Hematopoietic multipotent progenitor cell treated with erythropoietin and hydrocortisone succinate and interleukin-3 and kit ligand, for 15 days (in vitro differentiated cells): ENCODE data around the gene RPLP2.

Source experiments
- DNase-seq: peaks from one replicate; pipeline ENCODE4 v3.0.0-alpha.2; 2015; ENCODE audit warnings: low spot score

RPLP2 gene

DNA sequence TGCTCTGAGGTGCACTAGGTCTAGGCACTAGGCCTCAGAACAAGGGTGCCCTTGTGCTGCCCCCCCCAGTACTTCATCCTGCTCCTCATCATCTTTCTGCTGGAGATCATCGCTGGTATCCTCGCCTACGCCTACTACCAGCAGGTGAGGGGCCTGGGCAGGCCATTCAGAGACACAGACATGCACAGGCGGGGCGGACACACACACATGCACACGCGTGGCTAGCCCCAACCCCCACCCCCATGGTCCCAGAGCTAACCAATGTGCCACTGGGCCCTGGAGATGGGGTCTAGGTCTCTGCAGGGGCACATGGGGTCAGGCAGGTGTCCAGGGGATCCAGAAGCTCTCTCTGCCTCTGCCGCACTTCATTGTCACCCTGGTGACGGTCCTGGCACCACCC is 26.9 kb downstream of the RPLP2 start:
- DNase-seq, result no peak

DNA sequence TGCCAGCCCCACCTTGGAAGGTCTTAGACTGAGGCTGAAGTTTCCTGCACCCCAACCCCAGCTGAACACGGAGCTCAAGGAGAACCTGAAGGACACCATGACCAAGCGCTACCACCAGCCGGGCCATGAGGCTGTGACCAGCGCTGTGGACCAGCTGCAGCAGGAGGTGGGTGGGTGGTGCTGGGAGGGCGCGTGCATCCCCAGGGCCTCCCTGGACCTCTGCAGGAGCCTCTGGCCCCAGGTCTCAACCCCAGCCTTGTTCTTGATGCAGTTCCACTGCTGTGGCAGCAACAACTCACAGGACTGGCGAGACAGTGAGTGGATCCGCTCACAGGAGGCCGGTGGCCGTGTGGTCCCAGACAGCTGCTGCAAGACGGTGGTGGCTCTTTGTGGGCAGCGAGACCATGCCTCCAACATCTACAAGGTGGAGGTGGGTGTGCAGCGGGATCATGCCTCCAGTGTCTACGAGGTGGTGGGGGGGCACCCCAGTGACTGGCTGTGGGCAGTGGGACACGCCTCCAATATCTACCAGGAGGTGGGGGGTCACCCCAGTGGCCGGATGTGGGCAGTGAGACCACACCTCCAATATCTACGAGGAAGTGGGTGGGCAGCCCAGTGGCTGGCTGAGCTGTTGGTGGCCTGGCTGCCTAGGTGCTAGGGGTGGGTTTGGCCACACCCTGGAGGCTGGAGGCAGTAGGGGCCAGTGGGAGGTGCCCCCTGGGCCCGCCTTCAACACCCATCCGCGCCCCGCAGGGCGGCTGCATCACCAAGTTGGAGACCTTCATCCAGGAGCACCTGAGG is 27.6 kb downstream of the RPLP2 start:
- DNase-seq, result no peak

DNA sequence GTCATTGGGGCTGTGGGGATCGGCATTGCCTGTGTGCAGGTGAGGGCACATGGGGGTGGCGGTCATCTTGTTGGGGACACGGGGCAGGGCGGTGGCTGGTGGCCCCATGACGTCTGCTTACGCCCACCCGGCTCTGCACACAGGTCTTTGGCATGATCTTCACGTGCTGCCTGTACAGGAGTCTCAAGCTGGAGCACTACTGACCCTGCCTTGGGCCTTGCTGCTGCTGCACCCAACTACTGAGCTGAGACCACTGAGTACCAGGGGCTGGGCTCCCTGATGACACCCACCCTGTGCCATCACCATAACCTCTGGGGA is 28.2 kb downstream of the RPLP2 start:
- no peak for DNase-seq

DNA sequence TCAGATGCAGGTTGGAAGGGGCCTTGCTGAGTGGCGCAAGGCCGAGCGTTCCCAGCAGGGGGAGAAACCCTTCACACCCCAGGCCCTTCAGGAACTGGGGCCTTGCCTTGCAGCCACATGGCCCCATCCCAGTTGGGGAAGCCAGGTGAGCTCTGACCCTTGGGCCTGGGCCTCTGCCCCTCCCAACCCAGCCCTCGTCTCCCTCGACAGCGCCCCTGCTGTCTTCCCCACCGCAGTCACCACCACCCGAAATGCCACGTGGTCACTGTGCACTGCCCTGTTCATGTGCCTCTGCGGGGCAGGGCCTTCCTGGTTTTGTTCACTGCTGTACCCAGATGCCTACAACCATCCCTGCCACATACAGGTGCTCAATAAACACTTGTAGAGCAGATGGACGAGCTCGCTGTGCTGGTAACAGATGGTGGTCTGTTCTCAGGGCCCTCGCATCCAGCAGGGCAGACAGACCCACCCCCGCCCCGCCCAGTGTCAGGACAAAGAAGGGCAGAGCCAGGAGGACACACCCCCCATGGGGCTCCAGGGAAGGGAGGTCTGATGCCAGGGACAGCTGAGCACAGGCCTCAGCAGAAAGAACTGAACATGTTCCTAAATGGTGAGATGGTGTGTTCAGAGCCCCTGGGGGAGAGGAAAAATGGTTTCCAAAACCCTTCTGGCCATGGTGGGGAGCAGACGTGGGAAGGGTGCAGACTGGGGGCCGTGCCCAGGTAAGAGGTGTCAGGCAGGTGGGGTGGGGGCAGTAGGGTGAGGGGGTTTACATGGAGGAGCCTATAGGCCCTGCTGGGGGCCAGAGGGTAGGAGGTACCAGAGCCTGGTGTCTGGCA is 28.9 kb downstream of the RPLP2 start:
- no peak for DNase-seq

DNA sequence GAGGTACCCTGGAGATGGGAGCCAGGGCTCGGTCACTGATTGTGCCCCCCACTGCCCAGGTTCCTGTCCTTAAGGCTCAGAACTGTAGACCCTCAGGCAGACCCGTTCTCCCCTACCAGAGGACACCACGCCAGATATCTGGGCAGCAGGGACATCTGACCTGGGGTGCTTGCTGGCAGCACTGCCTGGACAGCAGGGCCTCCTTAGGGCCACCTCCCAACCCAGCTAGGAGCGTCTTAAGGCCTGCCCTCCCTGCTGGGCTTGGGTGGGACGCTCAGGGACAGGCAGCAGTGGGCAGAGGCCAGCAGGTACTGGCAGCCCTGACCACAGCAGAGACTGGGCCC is 29.5 kb downstream of the RPLP2 start:
- DNase-seq, result no peak

DNA sequence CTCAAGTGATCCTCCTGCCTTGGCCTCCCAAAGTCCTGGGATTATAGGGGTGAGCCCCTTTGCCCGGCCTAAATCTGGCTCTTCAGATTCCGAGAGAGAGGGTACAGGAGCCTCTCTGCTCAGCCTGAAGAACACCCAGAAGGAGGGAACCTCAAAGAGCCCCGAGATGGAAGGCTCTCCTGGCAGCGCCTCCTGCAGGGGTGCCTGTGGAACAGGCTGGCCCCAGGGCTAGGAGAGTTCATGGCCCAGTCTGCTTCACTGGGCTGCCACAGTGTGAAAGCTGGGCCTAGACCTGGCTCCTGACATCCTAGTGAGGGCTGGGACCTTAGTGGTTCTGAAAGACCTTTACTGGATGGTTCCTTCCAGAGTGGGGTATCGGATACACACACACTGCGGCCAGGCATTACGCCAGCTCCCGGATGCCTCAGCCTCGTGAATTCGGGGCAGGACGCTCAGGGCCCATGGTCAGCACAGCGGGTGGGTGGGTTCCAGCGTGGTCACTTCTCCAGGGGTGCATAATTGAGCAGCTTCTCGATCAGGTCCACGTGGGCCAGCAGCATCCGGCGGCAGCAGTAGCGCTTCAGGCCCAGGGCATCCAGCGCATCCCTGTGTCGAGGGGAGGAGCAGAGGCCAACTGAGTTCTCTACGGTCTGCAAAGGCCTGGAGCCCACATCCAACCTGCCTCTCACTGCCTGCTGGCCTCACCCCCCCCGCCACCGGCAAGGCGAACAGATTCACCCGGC is 30.3 kb downstream of the RPLP2 start:
- no peak for DNase-seq

DNA sequence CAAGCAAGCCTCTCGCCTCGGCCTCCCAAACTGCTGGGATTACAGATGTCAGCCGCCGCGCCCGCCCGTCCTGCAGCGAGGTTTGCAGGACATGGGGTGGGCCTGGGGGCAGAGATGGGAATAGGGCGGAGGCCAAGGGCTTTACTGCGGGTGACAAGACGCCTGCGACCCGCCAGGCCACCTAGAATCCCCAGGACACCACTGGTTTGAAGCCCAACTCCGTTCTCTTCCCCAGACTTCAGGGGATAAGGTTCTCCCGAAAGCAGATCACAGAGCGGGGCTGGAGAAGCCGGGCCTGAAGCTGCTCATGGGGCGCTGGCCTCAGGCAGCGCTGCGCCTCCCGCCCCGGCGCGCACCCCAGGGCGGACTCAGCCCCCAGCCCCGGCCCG is 32.2 kb downstream of the RPLP2 start:
- no peak for DNase-seq

DNA sequence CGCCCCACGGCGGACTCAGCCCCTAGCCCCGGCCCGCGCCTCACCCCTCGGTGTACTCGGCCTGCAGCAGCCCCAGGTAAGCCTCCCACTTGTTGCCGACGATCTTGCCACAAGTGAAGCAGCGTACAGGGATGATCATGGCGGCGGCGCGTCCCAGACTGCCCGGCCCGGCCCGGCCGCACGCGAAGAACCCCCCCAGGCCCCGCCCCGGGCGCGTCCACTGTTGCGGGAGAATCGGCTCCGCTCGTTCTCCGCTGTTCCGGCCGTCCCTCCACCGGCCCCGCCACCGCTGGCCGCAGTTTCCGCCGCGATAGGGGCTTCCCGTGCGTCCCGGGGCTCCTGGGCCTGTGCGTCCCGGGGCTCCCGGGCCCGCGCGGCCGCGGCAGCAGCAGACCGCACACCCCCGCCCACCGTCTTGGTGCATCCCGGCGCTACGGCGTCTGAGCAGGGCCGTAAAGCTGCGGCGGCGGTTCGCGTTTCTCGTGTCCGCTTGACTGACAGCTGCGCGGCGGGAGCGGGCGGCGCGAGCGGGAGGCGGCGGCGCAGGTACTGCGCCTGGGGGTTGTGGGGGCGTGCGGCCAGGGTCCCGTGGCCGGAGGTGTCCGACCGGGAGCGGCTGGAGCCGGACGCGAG is 32.7 kb downstream of the RPLP2 start, which contains the start of the genes POLR2L and TSPAN4:
TSS of gene POLR2L (minus strand) at position 160 of the 633 bp plus-strand sequence. CDS start at position 139, 21 bp downstream.
TSS of gene TSPAN4 (plus strand) at position 483 of the 633 bp plus-strand sequence. CDS start 7,453 bp downstream, outside the sequence.
- peak; percentile 90 for DNase-seq

DNA sequence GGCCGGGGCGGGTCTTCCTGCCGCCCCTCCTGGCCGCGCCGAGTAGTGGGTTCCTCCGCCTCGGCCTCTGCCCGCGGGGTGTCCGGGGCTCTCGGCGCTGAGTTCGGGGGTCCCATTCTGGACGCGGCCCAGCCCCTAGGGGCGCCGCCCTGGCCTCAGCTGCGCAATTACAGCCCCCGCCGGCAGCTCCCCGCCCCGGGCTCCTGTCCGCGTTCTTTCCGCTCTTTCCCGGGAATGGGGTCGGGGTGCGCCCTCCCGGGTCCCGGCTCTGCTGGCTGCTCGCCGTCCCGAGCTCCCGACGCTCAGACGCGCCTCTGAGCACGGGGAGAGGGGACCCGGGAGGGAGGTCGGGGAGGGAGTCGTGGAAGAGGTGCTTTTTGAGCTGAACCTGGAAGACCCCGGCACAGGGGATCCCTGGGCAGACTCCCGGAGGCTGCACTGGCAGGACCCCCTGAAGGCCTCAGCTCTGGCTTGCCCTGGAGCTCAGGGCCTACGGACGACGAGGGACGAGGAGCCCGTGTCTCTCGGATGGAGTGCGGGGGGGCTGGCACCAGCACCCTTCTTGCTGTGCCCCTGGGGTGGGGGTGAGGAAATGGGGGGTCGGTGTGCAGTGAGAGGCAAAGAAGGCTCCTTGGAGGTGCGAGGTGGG is 33.4 kb downstream of the RPLP2 start:
- DNase-seq, result no peak

DNA sequence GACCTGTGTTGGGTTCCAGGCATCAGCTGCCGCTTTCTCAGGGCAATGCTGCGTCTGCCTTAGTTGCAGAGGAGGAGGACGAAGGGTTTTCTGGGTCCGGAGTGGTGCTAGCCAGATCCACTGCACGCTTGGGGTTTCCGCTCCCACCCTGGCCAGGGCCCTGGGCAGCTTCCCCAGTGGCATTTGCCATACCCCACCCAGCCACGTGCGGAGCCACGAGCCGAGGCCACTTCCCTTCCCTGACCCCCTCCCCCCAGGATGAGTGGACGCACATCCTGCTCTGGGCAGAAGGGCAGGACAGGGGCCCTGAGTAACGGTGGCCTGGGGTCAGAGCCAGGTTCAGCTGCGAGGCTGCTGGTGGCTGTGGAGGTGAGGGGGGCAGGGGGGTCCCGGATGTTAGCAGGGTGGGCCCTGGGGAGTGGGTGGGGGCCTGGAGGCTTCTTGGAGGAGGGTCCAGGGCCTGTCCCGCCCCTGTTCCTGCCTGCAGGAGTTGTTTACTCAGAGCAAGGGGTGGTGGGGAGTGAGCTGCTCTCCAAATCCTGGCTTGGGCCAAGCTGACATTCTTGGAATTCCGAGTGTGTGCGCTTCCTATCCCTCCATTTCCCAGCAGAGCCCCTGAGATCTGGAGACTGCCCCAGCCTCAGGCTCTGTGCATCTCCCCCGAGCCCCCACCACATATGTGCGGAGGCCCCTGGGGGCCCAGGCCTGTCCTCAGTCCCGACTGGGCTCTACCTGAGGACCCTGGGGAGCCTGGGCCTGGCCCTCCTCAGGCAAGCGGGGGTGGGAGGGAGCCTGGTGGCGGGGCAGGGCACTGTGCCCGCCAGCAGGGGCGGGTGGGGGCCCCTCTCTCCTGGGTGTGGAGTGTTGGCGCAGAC is 34.3 kb downstream of the RPLP2 start:
- no peak for DNase-seq

DNA sequence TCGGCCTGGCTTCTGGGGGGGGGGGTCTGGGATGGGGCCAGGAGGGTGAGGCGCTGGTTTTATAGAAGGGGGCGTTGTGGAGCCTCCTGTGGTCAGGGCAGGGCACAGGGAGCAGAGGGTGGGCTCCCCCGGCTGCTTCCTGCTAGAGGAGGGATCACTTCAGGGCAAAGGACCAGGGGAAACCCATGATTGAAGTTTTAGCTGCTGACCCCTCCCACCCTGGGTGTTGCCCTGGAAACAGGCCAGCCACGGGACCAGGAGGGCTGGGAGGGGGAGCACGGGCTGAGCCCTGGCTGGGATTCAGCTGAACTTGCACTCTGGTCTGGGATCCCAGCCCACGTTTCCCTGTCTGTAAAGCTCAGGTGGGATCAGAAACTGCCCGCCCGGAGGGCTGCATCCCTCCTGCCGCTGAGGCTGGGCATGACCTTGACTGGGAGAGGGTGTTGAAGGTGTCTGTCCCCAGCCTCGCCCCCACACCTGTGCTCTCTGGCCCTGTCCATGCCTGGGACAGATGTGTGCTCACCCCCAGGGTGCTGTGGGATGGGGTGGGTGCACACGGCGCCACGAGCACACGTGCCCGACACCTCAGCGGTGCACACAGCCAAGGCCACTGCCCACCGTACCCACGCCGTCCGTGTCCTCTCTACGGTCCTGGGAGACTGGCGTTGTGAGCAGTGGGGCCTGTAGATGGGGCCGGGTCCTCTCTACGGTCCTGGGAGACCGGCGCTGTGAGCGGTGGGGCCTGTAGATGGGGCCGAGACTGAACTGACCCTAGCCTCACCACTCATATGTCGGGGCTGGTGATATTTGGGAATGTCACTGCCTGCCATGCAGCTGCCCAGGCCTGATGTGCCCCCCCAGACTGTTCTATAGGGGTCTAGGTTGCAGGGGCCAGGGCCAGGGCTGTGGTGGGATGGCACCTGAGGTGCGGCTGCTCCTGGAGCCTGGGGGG is 35.2 kb downstream of the RPLP2 start:
- DNase-seq, result peak; percentile 54

DNA sequence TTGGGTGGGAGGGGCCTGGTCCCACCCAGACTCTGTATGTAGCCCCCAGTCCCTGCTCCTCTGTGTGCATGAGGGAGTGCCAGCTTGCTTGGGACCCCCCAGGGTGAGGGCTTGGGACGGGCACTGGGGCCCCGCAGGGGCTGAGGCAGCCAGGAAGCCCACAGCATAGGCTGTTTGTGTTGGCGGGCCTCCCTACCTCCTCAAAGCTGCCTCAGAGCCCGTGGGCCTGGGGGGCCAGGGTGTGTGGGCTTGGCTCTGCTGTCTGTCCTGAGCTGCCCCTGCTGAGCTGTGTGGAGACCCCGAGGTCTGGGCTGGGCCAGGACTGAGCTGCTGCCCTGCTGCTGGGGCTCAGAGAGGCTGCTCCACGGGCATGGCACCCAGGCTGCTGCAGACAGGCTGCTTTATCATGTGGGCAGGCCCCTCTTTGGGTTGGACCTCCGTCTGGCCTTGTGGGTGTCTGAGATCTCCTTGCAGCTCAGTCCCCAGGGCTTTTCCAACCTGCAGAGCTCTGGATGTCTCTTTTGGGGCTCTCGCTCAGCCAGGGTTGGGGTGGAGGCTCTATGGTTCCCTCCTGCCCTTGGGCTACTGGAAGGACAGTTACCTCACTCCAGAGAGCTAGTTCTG is 36.2 kb downstream of the RPLP2 start:
- DNase-seq, result peak; percentile 48

DNA sequence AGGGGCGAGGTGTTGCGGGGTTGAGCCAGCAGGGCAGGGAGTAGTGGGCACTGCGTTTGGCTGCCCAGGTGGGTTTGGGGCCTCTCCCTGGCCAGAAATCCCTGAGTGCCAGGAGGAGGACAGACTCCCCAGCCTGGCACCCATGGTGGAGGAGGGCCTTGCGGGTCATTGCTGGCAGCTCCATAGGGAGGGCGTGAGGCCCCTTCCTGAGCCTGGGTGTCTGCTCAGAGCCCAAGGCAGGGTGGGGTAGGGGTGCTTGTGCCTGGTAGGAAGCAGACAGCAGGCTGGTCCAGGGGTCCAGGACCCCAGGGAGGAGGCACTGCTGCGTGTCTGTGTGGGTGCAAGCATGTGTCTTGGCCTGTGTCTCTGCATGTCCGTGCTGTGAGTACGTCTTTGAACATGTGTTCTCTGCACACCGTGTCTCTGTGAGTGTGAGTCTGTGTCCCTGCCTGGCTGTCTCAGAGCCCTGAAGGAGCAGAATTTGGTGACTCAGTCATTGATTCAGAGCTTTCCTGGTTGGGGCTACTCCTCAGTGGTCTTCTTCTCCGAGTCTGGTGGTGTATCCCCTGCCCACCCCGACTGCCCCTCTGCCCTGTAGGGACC is 36.8 kb downstream of the RPLP2 start:
- DNase-seq, result no peak

DNA sequence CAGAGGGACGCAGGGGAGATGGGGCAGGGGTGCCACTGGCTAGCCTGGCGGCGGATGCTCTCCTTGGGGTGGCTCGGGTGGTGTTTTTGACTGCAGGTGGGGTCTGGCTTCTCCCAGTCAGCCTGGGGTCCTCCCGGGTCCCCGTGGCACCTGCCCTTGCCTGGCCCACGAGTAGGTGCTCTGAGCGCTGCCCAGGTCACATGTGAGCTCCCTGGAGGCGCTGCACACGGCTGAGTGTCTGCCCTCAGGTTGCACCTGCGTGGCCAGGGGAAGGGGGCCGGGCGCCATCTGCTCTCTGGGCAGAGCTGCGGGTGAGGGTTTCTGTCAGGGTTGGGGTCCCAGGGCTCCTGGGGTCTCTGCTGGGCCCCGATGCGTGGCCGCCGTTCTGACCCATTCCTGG is 38.1 kb downstream of the RPLP2 start:
- DNase-seq, result no peak

DNA sequence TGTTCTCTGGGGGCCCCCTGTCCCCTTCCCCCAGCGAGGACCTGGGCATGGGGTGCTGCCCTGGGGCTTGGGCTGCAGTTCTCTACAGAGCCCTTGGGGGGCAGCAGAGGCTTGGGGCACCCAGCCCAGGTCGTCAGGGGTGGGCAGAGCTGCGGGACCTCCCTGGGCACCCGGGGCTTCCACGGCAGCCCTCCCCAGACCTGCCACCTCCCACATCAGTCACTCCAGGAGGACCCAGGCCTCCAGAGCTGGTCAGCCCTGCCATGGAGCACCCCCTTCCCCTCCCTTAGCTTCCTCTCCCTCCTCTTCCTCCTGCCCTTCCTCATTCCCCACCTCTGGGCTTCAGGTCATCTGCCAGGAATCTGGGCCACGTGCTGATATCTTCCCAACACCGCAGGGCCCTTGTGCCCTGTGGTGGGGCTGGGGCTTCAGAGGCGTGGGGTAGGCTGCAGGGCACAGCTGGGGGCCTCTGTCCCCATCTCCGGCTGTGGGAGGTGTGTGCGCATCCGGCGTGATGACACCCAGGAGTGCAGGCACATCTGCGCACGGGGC is 38.7 kb downstream of the RPLP2 start:
- DNase-seq, result peak; percentile 69

DNA sequence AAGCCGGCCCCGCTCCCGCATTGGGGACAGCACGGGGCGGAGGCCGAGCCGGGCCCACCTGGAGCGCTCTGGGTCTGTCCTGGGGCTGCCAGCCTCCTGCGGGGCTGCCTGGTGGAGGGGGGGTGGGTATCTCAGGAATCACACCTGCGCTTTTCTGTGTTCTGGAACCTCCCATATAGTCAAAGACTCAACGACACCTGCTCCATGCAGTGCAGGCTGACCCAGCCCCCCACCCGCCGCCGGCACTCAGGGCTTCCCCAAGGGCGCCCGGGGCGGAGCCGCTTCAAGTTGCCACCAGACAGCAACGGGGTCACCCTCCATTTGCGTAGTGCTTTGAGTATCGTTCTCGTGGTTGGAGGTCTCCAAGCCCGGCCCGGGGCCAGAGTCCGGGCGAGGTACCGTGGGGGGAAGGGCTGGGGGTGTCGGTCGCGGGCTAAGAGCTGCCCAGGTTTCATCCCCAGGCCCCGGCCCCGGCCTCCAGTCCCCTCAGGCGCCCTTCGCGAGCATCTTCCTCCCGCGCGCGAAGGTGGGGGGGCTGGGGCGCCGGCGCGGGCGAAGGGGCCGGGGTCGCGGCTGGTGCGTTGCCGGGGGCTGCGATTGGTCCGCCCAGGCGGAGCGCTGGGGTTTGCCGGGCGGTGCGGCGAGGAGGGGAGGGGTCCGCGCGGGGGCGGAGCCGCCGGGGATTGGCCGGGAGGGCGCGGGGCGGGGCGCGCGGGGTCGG is 39.5 kb downstream of the RPLP2 start:
- no peak for DNase-seq

DNA sequence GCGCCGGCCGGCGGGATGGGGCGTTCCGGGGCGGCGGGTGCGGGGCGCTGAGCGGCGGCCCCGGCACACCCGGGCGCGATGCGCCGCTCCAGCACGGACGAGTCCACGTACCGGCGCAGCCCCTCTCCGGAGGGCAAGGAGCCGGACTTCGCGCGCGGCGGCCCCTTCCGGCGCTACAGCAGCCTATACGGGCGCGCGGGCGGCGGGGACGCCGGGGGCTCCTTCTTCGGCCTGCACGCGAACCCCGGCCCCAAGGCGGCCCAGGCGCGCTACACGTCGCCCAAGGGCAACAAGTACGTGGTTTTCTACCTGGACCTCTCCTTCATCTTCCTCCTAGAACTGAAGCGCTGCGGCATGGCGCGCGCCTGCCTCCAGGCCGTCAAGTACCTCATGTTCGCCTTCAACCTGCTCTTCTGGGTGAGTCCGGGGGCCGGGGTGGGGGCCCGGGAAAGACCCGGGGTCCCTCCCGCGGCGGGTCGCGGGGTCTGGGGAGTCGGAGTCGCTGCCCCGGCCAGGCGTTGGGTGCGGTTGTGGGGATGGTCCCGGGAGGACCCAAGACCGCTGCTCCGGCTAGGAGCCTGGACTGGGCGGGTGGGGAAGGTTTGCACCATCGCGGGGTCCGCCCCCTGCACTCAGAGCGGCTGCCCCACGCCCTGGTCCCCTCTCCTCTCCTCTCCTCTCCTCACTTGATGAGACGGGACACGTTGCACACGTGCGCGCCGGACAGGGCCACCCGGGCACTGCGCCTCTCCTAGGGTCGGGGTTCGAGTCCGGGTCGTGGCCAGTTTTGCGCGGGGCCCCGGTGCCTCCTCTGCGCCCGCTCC is 40.4 kb downstream of the RPLP2 start:
- no peak for DNase-seq
